Esophagus muscularis mucosa (tissue), 4 donors: ENCODE data around the gene SOAT1.

Source experiments
- CTCF ChIP-seq, 3 experiments: fragments of 200-600 bp in 2 of 3; fragments of 450-650 bp in 1 of 3; sonication (generic) in 2 of 3; IDR thresholded peaks; one replicate each; pipeline ENCODE4 v1.5.1; 2017 to 2019; ENCODE audit warnings: antibody characterized with exemption in 3 of 3, mild to moderate bottlenecking in 2 of 3, moderate library complexity in 1 of 3
- EP300 ChIP-seq: sonication (generic); formaldehyde crosslinking; IDR thresholded peaks from one replicate; pipeline ENCODE4 v1.6.1; 2017; ENCODE audit warnings: antibody characterized with exemption
- POLR2A ChIP-seq: fragments of 450-650 bp; IDR thresholded peaks from one replicate; pipeline ENCODE4 v1.6.1; 2017; ENCODE audit warnings: antibody characterized with exemption, moderate library complexity, mild to moderate bottlenecking, low read depth

- peak in 1 of 3 experiments; percentile 2 for TF ChIP-seq CTCF (IDR thresholded peaks at IDR 0.05)
- TF ChIP-seq POLR2A, result no peak
- TF ChIP-seq EP300, result no peak
Measured at GRCh38 chr1:179365342-179366092, 71.9 kb downstream of the SOAT1 start, which contains the start of gene AXDND1.
